Measurements from ENCODE around the gene SIGLEC6.

SIGLEC6 gene

DNA sequence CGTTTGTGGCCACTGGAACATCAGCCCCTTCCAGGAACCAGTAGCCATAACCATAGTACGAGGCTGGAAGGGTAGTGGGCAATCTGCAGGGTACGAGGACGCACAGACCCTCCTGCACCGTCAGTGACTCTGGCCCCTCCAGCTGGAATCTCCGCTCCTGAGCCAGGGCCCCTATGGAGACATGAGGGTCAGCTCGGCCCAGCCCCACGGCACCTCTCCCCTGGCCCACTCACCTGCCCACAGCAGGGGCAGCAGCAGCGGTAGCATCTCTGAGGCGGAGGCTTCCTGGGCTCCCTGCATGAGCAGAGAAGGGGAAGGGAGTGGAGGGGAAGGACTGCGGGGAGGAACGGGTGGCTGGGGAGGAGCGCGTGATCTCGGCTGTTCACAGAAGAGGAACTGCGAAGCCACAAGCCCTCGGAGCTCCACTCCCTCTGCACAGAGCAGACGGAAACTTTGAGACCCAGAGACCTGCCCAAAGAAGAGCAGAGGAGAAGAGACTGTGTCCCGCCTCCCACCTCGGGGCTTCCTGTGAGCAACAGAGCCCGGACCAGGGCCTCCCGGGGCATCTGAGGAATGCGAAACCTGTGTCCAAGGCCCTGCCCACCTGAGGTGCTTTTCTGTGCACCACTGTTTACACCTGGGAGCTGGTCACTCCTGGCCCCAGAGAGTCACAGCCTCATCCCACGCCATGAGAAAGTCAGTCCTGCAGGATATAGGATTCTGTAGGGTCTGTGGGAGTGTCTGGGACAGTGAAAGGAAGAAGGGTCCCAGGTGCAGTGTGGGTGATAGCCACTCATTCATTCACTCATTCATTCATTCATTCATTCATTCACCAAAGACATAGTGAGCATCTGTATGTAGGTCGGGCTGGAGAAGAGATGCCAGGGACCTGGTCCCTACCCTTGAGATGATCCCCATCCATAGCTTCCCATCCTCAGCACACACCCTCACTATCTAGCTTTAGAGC, at the start of gene SIGLEC6:
Gene SIGLEC6, minus strand, starts transcription at position 322 of the 967 bp plus-strand sequence. Its CDS starts 22 bp downstream, at position 300.
- DNase-seq: no peak

DNA sequence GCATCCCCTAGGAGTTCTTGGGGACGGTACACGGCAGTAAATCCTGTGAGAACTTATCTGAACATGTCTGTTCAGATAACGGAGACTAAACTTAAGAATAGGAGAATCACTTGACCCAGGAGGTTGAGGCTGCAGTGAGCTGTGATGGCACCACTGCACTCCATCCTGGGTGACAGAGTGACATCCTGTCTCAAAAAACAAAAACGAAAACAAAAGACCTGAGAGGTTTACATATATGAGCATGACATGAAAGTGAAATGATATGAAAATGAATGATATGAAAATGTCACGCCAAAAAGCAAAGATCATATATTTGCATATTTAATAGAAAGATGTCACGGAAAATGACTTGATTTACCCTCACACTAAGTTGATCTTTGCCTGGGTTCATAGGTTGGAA, 45.4 kb upstream of the SIGLEC6 start:
- no peak for DNase-seq

DNA sequence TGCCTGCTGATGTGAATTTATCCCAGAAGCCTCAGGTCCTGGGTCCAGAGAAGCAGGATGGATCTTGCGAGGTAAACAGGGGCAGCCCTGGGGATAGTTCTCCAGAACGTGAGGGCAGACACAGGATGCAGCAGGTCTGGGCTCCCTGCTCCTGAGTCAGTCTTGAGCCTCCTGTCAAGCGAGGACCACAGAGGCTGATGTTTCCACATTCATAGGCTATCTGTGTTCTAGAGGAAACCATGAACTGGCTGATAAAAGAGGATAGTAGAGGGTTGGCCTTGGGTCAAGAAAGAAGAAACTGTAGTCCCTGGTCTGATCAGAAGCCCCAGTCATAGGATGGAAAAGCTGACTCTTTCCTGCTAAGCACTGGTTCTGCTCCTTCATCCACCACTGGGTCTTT, 41.9 kb upstream of the SIGLEC6 start:
- DNase-seq: no peak

DNA sequence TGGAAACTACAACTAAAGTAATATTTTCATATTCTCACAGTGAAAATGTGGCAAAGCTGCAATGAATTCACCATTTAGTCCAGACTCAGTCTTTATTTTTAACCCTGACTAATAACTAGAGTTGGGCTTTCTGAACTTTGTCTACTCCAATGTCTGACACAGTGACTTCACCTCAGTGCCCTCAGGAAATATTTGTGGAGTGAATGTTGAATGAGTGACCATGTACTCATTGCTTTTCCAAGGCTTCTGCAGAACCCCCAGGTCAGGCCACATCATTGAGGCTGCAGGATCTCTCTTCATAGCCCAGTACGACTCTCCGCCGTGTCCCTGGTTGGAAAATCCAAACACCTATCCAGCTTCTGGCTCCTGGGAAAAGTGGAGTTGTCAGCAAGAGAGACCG, 41.4 kb upstream of the SIGLEC6 start:
- DNase-seq: no peak

DNA sequence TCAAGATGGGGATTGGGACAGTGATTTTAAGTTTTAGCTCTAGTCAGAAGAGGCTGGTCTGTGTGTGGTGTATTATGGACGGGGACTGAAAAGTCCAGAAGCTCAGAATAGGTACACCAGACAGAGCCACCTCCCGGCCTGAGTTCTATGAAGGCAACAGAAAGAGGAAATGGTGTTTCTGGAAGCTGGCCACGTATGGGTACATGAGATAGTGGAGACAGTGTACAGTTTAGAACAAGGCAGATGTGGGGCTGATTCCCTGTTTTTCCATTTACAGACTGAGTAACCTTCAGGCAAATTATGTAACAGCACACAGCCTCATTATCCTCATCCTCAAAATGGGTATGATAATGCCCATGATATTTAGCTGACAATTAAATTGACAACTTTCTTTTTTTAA, 40.9 kb upstream of the SIGLEC6 start:
- DNase-seq: no peak

DNA sequence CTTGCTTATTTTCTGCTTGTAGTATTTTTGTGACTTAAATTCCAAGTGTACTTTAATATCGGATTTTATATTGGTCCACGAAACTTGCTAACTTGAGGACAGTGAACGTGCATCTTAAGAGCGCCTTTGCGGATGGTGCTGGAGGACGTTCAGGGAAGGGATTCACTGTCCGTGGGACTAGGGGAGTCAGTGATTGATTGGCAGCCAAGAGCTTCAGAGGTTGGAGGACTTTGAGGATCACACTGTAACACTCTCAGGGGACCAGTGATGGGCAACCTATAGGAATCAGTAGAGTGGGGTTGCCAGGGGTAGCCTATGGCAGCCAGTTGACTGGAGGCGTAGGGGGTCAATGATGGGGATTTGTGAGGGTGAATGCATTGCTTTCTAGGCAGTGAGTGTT, 40.1 kb upstream of the SIGLEC6 start:
- no peak for DNase-seq

DNA sequence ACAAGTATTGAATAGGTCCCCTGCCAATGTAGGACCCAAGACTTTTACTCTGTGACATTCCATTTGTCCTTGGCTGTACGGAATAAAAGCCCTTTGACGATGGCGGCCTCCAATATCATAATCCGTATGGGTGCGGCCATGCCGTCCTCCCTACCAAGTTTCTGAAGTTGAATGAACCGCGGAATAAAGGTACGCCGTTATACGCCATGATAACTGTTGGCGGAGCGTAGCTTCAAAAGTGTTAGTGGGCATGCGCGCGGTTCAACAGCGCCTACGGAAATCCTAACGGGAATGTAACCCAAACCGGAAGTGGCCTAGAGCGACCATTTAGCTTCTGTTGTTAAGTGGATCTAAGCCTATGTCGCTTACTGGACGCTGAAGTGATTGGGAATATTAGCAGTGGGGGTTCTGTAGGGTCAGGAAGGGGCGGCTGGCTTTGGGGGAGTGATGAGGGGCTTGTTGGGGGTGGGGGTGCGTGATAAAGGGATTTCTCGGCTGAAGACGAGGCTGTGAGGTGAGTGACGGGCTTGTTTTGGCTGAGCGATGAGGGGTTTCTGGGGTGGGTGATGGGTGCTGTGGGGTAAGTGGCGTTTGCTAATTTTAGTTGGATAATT, 39.6 kb upstream of the SIGLEC6 start, which contains the start of gene ZNF175:
Gene ZNF175, plus strand, starts transcription at position 322 of the 614 bp plus-strand sequence. CDS start 2,047 bp downstream, outside the sequence.
- DNase-seq: peak; percentile 82

DNA sequence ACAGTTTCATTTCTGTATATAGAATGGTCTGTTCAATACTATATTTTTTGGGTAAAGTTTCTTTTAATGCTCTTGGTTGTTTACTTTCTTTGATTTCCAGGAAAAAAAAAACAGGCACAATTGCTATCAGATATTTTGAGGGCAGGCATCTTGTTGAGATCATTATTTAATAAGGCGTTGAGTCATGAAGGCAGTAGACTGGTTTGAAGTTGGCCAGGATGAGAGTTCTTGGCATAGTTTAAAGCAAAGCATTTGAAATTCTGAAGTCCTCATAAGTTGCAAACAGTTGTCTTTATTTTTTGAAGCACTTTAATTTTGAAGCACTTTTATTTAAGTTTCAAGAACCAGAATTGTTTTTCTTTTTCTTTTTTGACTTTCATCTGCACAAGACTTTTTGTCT, 37.0 kb upstream of the SIGLEC6 start:
- DNase-seq: no peak

DNA sequence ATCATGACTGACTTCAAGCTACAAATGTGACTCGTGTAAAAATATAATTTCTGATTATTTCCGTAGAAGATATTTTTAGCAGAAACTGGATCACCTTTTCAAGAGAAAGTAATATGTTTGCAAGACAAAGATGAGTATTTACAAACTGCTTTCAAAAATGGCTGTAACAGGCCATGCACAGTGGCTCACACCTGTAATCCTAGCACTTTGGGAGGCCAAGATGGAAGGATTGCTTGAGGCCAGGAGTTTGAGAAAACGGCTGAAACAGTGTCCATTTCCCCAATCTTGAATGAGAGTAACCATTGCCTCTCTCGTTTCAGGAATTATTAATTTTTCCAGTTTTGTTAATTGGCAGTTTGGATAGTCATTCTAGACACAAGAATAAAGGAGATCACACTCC, 36.1 kb upstream of the SIGLEC6 start:
- DNase-seq: no peak

DNA sequence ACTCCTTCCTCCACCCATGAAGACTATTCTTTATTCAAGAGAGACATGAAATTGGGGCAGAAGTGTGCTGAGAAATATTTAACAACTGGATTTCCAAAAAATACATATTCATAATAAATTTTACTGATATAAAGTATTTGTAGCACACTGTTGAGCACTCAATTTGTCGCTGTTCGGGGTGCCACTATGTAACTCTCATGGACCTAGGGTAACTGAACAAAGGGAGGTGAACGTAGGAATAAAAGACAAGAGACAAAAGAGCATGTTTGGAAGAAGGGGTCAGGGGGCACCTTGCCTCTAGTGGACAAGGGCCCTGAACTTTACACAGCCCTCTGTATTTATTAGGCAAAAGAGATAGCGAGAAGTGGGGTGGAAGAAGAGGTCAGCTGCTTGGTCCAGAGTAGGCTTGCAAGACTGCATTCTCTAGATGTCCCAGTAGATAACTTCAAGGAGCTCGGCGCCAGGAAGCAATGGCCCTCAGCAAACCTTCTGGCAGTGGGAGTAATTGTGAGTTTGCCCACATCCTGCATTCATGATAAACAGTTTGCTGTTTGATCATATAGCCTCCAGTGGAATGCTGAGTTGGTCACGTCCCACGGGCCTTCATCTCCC, 35.1 kb upstream of the SIGLEC6 start:
- no peak for DNase-seq

DNA sequence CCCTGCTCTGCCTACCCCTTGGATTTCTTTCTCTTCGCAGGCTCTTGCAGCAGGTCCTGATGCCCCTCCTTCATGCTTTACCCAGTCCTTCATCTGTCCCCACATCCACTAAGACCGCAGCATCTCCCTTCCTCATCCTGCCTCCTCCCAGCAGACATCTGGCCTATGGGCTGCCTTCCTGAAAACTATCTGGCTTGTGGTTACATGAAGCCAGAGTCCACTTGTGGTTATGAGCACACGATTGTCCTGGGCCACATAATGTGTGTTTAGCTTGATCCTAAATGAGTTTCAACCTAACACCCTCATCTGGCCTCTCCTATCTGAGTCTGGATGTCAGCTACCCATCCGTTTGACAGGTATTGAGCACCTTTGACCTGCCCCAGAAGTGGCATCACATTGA, 34.1 kb upstream of the SIGLEC6 start:
- no peak for DNase-seq

DNA sequence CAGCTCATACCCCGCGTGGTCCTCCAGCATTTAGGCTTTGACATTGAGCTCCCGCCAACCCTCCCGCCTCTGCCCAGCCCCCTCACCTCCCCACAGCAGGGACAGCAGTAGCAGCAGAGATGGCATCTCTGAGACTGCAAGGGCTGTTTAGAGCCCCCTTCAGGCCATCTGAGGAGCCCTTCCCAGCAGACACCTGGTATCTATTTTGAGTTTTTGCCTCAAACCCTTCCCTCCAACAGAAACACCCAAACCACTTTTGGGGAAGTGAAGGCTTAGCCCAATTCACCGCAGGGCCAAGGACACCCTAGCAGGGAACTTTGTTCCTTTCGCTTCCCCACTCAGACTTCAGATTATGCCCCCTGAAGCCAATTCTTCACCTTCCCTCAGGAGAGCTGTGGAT, 33.3 kb upstream of the SIGLEC6 start:
- no peak for DNase-seq

DNA sequence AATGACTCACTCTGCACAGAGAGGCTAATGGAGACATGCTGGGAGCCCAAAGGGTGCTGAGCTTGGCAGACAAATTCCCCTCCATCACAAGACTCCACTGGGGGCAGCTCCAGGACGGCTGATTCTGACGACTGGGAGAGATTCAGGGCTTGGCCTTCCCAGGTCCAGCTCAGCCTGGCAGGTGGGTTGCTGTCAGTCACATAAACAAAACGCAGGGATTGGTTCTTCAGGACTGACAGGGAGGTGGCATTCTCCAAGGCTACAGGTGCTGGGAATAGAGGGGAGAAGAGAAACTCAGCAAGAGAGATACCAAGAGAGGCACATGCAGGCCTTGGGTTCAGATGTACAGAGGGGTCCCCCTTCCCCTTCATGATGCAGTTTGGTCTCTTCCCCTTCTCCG, 28.9 kb upstream of the SIGLEC6 start:
- DNase-seq: no peak

DNA sequence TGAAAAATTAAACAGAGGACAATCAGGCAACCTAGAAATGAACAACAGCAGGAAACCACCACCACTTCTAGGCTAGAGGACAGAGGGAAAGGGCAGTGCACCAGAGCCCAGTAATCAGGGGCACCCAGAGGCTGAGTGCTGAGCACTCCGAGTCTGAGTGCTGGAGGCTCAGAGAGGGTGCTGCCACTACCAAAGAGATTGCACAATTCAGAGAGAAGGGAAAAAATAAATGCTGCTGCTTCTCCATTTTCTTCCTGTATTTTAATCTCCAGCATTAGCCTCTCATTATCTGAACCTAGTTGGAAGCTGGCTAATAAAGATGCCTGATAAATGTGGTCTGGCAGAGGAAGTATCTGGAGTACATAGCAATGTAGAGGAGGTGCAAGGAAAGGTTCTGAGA, 27.8 kb upstream of the SIGLEC6 start:
- no peak for DNase-seq

DNA sequence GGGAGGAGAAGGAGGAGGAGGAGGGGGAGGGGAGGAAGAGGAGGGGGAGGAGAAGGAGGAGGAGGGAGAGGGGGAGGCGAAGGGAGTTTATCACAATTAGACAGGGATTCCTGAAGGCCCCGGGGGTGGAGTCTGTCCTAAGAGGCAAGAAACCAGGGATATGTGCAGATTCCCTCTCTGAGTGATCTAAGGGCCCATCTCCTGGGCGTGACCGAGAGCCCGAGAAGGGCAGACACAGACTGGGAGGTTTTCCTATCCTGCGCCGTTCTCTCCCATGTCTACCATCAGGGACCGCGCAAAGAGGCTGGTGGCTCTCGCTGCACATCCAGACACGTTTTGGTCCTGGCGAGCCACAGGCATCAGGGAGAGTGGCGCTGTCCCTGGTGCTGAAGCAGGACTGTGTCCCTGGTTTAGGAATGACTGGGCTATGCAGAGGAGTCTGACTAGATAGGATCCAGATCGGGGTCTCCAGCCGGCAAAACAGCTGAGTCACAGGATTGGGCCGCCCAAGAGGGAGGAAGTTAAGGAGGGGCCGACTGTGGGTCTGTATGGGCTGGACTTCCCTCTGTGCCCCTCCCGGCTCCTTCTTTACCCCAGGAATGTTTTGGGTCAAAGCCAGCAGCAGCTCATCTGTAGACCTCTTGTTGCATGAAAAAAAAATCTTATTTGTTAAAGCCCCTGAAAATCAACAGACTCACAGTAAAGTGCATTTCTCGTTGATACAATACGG, 21.7 kb upstream of the SIGLEC6 start:
- DNase-seq: no peak

DNA sequence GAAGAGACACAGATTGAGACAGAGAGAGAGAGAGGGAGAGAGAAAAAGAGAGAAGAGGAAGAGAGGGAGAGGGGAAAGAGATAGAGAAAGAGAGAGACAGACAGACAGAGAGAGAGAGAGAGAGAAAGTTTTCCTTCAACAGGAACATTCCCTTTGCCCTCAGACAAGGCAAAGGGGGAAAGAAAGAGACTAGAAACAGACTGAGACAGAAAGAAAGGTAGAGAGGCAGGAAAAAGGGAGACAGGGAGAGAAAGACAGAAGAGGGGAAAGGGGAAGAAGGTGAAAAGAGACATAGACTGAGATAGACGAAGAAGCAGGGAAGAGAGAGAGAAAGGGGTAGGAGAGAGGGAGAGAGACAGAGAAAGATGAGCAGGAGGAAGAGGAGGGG, 21.1 kb upstream of the SIGLEC6 start:
- no peak for DNase-seq

DNA sequence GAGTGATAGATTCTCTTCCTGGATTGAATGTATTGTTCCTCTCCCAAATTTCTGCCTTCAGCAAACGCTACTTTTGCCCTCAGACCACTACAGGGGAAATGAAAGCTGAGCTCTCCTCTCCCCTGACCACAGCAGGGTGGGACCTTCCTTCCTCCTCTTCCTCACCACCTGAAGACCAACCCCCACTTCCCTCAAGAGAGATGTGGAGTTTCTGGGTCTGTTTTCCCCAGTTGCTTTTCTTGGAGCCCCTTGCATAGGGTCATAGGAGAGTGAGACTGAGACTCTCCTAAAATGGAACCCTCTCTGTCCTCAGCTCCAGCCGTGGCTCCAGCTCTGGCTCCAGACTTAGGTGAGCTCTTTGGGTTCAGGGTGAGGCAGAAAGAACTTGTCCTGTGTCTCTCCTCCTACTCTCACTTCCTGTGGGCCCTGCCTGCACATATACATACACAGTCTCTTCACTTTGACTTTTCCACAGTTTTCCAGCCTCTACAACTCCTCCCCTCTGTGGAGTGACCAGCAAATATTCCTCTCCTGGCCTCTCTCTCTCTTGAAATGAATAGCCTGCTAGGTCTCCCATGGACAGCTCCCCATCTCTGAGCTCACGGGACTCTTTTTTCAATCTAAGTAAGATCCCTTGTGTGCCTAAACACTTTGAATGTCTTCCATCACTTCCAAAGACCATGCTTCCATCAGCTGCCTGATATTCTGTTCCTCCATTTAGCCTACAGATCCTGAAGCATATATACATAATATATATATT, 20.4 kb upstream of the SIGLEC6 start:
- no peak for DNase-seq

DNA sequence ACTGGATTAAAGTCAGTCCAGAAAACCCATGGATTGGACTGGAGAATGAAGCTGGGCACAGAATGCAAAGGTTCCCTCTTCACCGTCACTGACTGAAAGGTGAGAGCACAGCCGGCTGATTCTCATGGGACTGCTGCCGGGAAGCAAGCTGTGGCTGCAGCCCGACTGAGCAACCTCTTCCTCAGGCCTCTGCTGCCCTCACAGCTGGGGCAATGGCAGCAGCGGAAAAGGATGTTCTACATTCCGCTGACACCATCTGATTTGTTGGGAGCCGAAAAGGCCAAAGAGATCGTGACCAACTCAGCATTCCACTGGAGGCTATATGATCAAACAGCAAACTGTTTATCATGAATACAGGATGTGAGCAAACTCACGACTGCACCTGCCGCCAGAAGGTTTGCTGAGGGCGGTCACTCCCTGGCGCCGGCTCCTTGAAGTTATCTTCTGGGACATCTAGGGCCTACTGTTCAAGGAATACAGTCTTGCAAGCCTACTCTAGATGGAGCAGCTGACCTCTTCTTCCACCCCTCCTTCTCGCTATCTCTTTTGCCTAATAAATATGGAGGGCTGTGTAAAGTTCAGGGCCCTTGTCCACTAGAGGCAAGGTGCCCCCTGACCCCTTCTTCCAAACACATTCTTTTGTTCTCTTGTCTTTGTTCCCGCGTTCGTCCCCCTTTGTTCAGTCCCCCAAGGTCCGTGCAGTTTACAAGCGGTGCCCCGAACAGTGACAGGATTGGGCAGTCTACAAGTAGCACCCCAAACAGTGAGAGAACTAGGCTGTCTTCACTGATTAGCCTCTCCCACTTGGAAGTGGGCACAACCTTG, 19.6 kb upstream of the SIGLEC6 start:
- no peak for DNase-seq

DNA sequence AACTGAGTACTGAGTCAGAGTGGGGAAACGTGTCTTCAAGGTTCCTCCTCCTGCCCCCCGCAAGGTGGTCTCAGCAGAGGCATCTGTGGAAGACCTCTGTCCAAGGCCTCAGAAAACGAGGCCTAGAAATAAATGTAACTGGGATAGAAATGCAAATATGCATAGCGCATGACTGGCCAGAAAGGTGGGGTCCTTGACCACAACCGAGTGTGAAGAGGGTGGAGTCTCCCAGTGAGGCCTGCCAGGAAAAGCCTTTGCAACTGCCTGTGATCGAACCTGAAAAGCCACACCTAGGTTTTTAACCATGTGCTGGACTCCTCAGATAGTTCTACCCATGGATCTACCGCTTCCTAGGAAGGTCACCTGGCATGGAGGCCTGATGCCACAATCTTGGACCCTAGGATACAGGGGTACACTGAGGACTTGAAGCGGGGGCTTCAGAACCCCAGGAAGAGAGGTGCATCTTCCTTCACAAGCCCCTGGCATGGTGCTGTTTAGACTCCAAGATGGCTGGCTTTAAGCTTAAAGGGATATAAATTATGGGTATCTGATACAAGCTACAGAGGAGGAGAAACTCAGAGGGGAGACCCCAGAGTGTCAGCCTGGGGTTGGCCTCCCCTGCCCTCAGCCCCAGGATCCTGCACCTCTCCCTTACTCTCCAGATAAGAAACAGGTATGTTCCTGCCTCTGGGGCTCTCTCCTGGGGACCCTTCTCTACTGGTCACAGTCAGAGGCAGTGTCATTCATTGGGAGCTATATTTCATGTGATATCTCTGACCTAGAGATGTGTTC, 18.3 kb upstream of the SIGLEC6 start:
- no peak for DNase-seq

DNA sequence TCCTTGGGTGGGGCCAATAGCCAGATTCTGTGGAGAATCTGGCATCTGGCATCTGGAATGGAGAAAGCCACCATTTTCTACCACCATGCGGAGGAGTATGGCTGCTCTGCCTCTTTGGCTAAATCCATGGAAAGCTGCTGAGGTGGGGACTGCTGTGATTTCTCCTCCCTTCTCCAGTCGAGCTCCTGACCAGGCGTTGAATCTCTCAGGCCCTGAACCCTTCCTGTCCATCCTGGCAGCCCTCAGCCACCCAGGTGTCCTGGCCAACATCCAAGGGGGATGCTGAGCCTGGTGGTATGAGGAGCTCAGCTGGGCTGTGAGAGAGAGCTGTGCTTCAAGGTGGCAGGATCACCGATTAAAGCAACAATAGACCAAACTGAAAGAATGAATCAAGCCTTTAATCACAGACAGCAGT, 17.4 kb upstream of the SIGLEC6 start:
- DNase-seq: no peak

Measured in activated T-cell treated with anti-CD3 and anti-CD28 coated beads for 4 hours (primary cell).